ENCODE measurements around the gene RCAN1.

Gene RCAN1

GRCh38 chr21:34537838-34538237 lies 77.1 kb downstream of the RCAN1 start:
- peak; percentile 59 for DNase-seq (ENCODE audit: low read depth)

DNA sequence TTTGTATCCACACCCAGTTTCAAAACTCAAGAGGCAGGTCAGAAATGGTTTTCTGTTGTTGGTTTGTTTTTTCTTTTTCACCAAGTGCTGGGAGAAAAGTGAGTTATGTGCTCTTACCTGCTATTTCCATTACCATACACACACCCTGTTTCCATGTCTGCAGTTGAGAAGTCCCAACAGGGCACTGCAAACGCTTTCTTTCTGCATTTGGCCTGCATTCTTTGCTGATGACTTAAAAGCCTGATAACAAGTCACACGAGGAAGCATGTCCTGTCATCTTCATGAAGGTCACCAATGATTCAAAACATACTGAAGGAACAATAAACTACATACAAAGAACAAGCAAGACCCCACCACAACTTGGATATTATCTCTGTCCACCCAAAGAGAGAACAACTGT lies 78.1 kb downstream of the RCAN1 start:
- peak; percentile 84 for DNase-seq (ENCODE audit: low read depth)

DNA sequence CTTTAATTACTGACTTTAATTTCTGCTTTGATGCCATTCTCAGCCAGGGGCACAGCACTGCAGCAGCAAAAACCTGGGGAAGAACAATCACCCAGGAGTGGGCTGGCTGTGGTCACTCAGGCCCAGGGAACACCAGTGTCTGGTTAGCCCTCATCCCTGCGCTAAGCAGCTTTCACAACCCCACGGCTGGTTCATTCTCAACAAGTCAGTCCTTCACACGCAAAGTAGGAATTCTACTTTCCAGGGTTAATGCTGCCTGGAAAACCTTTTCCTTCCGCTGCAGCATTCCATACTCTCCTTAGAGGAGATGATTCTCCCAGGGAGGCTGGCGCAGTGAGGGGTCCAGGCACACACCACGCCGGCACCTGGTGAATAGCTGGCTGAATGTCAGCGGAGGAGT lies 78.6 kb downstream of the RCAN1 start:
- DNase-seq (ENCODE audit: low read depth): peak; percentile 85

- DNase-seq (ENCODE audit: low read depth): peak; percentile 72
Measured at GRCh38 chr21:34535886-34536285, 79.0 kb downstream of the RCAN1 start.

DNA sequence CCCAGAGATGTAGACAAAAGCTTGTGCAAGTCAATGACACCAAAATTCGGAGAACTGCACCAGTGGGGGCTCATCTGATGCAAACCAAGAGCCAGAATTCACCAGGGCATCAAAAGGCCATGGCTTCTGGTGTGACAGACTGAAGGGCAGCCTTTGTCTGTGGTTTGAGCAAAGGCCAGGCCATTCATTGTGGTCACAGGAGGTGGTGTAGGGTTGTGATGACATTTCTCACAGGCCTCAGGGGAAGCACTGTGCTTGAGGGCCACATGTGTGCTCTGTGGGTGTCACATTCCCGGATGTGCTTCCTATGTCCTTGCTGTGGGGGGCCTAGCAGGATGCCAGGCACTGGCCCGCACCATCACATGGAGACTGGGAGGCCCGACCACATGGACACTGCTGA lies 80.4 kb downstream of the RCAN1 start:
- peak; percentile 89 for DNase-seq (ENCODE audit: low read depth)

DNA sequence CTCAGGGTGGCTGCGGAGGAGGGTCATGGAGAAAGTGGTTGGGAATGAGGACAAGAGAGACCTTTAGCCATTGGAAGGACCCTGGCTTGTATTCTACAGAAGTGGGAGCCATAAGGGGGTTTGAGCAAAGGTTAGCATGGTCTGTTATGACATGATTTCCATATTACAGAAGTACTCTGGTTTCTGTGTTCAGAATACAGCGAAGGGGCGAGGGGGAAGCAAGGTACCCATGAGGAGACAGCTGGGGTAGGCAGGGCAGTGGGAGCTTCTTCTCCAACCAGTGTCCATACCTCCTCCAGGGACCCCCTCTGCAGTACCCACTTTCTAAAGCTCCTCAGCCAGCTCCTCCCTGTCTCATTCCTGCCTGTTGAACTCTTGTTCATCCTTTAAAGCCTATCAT lies 81.0 kb downstream of the RCAN1 start:
- DNase-seq (ENCODE audit: low read depth): no peak

DNA sequence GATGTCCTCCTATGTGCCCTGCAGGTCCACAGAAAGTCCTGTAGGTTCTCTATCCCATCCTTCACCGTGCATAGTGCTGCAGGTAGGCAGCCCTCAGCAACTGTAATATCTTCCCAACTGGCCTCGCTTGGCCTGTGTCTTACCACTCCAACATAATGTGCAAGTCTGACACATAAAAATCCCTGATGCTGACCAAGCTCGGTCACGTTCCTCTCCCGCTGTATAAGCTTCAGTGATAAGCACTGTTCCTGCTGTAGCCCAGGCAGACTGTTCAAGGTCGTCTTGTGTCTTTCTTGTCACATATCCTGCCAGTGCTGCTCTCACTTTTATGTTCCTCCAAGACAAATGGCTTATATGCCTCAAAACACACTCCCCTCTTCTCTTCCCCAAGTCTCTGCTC lies 83.5 kb downstream of the RCAN1 start:
- DNase-seq (ENCODE audit: low read depth): no peak

DNA sequence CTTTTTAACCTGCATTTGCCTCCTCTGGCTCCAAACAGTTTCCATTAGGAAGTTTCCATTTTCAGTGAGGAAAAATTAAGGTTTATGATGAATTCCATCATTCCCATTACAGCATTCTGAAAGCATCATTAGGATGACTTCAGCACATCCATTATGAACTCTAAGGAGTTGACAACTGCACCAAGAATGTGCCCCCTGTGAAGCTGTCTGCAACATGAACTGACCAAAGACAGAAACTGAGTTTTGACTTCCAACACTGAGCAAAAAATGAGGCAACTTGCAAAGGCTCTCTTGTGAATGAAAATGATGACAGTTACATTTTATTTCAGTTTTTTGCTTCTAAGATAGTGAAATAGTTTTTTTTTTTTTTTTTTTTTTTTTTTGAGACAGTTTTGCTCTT lies 84.7 kb downstream of the RCAN1 start:
- peak; percentile 96 for DNase-seq (ENCODE audit: low read depth)

DNA sequence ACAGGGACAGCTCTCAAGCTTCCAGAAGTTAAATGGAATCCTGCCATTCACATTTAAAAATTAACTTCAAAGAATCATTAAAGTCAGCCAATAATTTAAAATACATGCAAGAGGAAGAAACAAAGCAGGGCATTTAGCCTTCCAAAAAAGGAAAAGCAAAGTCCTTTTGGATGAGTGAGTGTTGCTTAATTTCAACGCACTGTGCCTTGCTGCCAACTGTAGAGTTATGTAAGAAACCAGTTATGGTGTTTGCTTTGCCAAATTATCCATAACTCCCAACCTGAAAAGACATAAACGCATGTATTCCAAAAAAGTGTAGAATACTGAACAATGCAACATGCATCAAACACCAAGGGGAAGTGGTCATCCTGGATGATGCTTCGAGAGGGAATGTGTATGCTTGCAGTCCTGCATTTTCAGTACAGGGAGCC lies 86.8 kb downstream of the RCAN1 start:
- DNase-seq (ENCODE audit: low read depth): peak; percentile 55

DNA sequence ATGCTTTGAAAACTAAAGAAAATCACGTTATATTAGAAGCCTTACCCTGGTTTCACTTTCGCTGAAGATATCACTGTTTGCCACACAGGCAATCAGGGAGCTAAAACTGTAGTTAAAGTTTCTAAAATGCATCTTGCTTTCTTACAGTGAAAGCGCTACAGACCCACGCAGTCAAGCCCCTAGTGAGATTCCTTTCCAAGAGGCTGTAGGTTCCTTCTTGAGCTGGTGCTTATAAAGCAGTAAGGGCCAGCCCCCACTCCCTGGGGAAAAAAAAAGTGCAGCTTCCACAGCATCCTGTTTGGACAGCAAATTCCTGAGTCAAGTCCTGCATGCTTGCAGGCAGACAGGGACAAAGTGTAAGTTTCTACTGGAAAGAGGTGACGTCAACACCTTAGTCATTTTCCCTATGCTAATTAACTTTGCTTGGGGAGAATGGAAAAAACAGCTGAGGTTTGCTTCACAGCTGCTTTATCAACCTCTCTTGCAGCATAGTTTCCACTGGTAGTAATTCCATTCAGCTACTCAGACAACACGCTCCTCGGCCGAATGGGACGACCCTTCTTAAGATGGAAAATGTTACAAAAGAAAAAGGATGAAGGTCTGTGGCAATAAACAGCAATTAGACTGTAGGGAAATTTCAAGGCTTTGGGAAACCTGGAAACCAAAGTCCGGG lies 88.2 kb downstream of the RCAN1 start:
- DNase-seq (ENCODE audit: low read depth): peak; percentile 100

GRCh38 chr21:34526241-34526617 lies 88.7 kb downstream of the RCAN1 start:
- no peak for DNase-seq (ENCODE audit: low read depth)

DNA sequence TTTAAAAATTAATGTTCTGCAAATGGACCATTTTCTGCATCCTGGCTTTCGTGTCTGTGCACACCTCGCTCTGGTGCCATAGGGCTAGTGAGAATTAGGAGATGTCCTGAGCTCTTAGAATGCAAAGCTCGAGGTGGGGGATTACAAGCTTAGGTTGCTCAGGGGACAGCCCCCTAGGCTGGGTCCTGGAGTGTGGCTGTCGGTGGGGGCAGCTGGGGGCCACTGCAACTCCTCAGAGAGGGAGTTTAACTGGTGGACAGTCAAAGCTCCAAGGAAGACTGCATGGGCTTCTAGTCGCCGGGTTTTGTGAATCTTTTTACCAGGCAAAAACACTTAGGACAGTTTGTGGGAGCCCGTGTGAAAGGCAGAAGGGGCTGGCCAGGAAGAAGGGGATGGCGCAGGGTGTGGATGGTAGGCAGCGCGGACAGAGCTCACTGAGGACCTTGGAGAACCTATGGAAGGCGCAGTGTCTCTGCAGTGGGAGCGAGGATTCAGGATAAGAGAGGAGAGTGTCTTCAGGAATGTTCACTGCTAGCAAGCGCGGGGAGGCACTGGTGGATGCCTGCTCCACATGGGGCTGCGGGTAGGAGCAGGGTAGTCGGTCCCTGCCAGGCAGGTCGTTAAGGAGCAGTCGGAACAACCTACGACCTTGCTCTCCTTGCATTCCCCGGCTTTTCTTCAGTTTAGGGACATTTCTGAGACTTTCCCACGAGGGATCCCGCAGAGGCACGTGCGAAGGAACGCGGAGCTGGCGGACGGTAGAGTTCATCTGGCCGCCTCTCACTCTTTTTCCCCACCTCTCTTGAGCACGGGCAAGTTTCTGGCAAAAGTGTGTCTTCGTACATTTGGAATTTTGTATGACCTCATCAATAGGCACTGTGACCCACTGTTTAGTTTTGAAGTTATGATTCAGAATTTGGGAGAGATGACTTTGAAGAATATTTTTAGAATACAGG lies 90.0 kb downstream of the RCAN1 start:
- peak; percentile 76 for DNase-seq (ENCODE audit: low read depth)

DNA sequence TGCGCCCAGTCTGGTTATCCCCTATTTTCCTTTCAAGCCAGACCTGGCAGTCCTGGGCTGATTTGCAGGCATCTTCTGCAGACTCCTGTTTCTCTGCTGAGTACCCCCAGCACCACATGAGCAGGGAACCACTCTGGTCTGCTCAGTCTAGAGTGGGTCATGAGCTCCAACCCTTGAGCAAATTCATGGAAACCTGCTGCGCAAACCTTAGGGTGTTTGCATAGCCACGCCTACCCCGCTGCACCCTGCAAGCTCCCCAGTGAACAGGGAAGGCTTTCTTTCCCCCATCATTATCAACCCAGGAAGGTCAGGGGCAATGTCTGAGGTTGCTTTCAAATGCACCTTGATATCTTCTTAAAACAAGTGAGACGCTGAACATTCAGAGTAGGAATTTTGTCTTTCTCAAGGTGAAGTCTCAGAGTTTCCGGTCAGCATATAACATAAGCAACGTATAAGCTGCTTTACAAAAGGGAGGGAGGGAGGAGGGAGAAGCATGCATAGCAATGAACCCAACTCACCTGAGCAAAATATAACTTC lies 91.8 kb downstream of the RCAN1 start:
- DNase-seq (ENCODE audit: low read depth): no peak

DNA sequence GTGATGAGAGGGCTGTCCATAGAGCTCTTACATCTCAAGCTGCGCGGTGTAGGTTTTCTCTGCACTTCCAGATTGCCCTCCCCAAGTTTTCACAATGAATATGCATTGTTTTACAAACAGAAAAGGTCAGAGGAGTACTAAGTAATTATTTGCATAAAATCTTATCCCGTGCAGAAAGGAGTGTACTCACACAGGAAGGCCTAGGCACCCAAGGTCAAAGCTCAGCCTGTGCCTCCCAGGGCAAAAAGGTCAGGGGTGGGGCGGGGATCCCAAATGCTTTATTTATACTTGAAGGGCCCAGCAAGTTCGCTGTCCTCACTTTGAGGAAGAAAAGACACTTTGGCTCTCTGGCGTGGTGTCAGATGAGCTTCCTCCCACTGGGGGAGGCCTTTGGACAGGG lies 92.6 kb downstream of the RCAN1 start:
- no peak for DNase-seq (ENCODE audit: low read depth)

- no peak for DNase-seq (ENCODE audit: low read depth)
Measured at GRCh38 chr21:34521561-34521960, 93.4 kb downstream of the RCAN1 start.

DNA sequence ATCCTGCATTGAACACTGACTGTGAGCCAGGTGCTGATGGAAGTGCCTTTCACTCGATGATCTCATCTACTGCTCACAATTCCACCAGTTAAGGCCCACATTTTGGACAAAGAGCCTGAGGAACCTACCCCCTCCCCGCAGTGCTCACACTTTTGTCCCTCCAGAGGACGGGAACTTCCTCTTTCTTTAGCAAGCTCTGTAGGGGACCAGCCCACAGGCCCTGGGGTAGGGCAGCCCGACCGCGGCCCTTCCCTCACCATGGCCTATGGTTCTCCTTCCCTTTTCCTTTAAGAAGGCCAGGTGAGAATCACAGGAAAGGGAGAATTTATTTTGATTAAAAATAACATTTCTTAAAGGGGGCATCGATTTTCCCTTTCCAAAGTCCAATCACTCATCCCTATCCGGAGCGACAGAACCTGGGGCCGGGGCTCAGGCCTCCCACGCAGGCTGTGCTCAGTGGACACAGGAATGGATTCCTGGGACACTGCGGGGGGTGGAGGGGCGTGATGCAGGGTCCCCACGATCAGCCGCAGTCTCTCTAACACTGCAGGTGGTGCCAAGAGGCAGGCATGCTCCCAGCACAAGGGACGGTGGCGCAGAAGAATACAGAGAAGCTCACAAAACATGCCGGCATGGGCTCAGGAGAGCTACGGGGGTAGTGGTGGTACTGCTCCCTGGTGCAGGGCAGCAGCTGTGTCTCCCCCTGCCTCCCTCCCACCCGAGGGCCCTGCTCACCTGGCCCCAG lies 94.0 kb downstream of the RCAN1 start:
- DNase-seq (ENCODE audit: low read depth): no peak

- no peak for DNase-seq (ENCODE audit: low read depth)
Measured at GRCh38 chr21:34520281-34520680, 94.6 kb downstream of the RCAN1 start.

DNA sequence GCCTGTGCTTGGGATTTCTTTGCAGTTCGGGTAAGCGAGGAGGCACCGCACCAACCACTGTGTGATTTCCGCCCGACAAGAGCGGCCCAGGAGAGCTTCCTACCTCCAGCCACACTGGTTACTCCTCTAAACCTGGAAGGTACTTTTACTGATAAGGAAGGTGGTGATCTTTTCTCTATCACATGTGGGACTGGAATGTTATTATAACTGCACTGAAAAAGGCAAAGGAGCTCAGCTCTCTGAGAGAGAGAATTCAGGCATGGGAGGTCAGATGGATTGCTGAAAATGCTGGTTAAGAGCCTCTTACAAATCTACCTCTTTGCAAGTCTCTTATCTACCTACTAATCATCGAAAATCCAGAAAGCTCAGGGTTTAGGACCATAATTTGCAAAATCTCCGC lies 95.2 kb downstream of the RCAN1 start:
- no peak for DNase-seq (ENCODE audit: low read depth)

- DNase-seq (ENCODE audit: low read depth): no peak
Measured at GRCh38 chr21:34519016-34519415, 95.9 kb downstream of the RCAN1 start.

DNA sequence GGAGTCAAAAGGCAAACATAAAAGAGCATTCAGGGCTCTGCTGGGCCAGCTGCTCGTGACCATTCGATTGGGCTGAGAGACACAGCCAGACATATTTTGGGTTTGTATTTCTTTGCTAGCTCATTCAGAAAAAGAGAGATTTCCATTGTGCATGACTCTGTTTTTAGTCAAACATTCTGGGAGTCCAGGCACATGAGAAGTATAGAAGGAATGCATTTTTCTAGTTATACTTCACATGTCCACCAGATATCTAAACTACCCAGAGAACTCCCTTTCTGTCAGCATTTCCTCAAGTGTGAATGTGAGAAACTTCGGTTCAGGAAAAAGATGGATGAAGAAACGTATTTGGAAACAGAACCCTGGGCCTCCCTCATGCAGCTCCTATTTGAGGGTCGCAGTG lies 96.6 kb downstream of the RCAN1 start:
- DNase-seq (ENCODE audit: low read depth): peak; percentile 49

GRCh38 chr21:34517491-34518245 lies 97.2 kb downstream of the RCAN1 start:
- DNase-seq (ENCODE audit: low read depth): no peak

DNA sequence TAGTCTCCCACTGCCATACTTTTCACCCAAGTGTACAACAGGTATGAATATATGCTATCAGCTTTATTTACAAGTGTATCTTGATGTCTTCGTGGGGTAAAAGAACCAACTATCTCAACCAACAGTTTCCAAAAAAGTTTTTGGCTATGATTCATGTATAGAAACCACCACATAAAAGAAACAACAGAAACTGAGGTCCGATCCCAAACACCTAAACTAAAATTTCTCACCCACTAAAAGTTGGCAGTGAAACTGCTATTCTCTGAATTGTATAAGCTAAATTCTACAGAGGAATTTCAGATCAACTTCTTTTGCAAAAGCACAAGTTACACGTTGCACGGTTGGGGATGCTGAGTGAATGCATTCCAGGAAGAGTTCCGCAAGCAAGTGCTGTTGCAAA lies 97.9 kb downstream of the RCAN1 start:
- no peak for DNase-seq (ENCODE audit: low read depth)

Measured in EH (cell line).